ENCODE data around the gene POU2F2. TPM values are rescaled to one million over a fixed set of nuclear protein-coding genes. Genes with fewer than 3 reads are reported as not detected.
"Not testable (repeated sequence)": the region's sequence is repeated elsewhere in the genome, so short reads cannot be mapped to it uniquely, and the experiment has no call there.

The POU2F2 gene
- total RNA-seq, 4 donors from 2014 or later: 0.56 to 3.2 (median 1.5) TPM

GRCh38 chr19:42048992-42049391 lies 83.3 kb downstream of the POU2F2 start:
- no peak for ATAC-seq (ENCODE audit: low FRiP score)
- DNase-seq (ENCODE audit: low spot score): no peak
- TF ChIP-seq, protein P1, sequence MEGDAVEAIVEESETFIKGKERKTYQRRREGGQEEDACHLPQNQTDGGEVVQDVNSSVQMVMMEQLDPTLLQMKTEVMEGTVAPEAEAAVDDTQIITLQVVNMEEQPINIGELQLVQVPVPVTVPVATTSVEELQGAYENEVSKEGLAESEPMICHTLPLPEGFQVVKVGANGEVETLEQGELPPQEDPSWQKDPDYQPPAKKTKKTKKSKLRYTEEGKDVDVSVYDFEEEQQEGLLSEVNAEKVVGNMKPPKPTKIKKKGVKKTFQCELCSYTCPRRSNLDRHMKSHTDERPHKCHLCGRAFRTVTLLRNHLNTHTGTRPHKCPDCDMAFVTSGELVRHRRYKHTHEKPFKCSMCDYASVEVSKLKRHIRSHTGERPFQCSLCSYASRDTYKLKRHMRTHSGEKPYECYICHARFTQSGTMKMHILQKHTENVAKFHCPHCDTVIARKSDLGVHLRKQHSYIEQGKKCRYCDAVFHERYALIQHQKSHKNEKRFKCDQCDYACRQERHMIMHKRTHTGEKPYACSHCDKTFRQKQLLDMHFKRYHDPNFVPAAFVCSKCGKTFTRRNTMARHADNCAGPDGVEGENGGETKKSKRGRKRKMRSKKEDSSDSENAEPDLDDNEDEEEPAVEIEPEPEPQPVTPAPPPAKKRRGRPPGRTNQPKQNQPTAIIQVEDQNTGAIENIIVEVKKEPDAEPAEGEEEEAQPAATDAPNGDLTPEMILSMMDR (IDR thresholded peaks at IDR 0.05): no peak

DNA sequence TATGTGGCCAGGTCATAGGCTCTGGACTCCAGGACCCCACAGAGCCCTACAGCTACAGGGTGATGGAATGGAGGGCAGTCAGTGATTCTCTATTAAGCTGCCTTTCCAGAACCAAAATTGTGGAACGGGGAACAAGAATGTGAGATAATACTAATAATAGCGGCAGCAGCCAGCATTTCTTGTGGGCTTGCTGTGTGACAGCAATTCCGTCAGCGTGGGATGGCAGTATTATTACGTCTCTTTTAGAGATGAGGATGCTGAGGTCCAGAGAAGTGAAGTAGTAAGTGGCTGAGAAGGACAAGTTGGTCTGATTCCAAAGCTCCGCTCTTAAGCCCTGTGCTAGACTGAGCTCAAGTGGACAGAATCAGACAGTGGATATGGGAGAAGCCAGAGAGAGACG lies 86.7 kb downstream of the POU2F2 start:
- ATAC-seq (ENCODE audit: low FRiP score) (no peak), DNase-seq (ENCODE audit: low spot score) (no peak)
- TF ChIP-seq, protein P1 (IDR thresholded peaks at IDR 0.05): no peak

DNA sequence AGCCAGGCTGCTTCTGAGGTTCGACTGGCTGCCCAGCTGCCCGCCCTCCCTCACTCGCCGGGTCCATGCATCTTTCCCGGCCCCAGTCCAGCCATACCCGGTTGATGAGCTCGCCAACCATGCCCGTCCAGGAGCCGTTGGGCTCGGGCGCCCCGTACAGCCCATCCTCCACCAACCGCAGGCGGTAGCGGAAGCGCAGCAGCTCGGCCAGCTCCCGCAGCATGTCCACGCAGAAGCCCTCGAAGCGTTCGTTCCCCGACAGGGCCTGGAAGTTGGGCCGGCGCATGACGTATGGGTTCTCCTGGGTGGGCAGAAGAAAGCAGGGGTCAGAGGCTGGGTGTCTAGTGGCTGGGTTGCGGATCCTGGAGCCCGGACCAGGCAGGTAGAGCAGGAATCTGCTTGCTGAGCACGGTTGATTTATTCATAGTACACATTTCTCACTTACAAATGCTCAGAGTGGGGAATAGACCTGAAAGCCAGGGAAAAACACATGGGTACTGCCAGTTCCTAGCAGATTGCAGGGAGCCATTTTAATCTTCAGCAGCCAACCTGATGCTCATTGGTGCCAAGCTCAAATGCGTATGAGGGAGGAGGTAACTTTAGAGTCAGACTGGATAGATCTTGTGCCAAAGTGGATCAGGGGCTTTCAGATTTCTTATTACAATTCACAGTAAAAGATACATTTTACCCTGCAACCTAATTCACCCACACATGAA lies 89.6 kb downstream of the POU2F2 start:
- ATAC-seq (ENCODE audit: low FRiP score): no peak
- TF ChIP-seq, protein P1 (IDR thresholded peaks at IDR 0.05): no peak
- no peak for DNase-seq (ENCODE audit: low spot score)

DNA sequence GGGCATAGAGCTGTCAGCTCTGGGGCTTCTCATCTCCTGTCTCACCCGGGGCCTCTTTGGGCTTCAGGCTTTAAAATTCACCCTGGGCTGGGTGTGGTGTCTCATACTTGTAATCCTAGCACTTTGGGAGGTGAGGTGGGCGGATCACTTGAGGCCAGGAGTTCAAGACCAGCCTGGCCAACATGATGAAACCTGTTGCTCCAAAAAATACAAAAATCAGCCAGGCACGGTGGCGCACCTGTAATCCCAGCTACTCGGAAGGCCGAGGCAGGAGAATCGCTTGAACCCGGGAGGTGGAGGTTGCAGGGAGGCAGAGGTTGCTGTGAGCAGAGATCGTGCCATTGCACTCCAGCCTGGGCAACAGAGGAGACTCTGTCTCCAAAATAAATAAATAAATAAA lies 91.8 kb downstream of the POU2F2 start:
- not testable (repeated sequence) for DNase-seq (ENCODE audit: low spot score); ATAC-seq (ENCODE audit: low FRiP score)

DNA sequence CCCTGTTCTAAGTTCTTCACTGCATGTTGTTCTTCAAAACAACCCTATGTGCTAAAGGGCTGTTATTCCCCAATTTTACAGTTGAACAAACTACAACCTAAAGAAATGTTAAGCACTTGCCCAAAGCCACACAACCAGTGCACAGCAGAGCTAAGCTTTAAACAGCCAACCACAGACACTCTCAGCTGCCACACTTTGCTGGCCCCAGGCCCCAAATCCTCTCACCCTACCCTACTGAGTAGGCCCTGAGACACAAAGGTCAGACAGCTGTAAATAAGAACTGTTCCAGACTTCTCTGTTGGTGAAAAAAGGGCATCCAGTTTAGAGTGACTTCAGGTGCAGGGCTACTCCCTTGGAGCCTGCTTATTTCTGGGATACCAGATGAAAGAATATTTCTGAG lies 92.2 kb downstream of the POU2F2 start:
- DNase-seq (ENCODE audit: low spot score) (no peak), ATAC-seq (ENCODE audit: low FRiP score) (no peak)
- TF ChIP-seq, protein P1 (IDR thresholded peaks at IDR 0.05): no peak

GRCh38 chr19:42038666-42039065 lies 93.6 kb downstream of the POU2F2 start:
- no peak for DNase-seq (ENCODE audit: low spot score)
- TF ChIP-seq, protein P1 (IDR thresholded peaks at IDR 0.05): no peak
- ATAC-seq (ENCODE audit: low FRiP score): no peak

GRCh38 chr19:42037649-42038048 lies 94.6 kb downstream of the POU2F2 start:
- no peak for DNase-seq (ENCODE audit: low spot score)
- no peak for ATAC-seq (ENCODE audit: low FRiP score)
- TF ChIP-seq, protein P1 (IDR thresholded peaks at IDR 0.05): no peak

Small RNA genes lying within 50 kb of the gene (small RNA-seq; reads per million reads assigned to genes)
- not detected for gene MIR4323

Other genes with a start within 250 kb of the POU2F2 start
- 100 to 1,000 TPM in 1 of 4 donors, 10 to 100 TPM in 3; 53.1 to 129 (median 72.0) TPM for gene ARHGEF1, start 249.3 kb downstream of the POU2F2 start, total RNA-seq
- gene ERFL, start 204.0 kb downstream of the POU2F2 start, total RNA-seq: under 1 TPM in 1 of 4 donors, not detected in 3; 0.25 TPM
- 100 to 1,000 TPM; 132 to 192 (median 167) TPM for gene RABAC1, start 173.1 kb downstream of the POU2F2 start, total RNA-seq
- gene ATP1A3, start 138.2 kb downstream of the POU2F2 start, total RNA-seq: under 1 TPM in 2 of 4 donors, not detected in 2; 0.13 to 0.28 TPM
- 1 to 10 TPM in 3 of 4 donors, under 1 TPM in 1; 0.32 to 2.1 (median 1.6) TPM for gene GRIK5, start 62.2 kb downstream of the POU2F2 start, total RNA-seq
- 10 to 100 TPM; 11.6 to 22.9 (median 12.8) TPM for gene ZNF574, start 56.3 kb downstream of the POU2F2 start, total RNA-seq
- 10 to 100 TPM; 22.0 to 59.3 (median 29.9) TPM for gene DEDD2, start 85.2 kb upstream of the POU2F2 start, total RNA-seq
- gene ZNF526, start 87.9 kb upstream of the POU2F2 start, total RNA-seq: 1 to 10 TPM; 3.2 to 7.6 (median 5.7) TPM
- gene GSK3A, start 110.2 kb upstream of the POU2F2 start, total RNA-seq: 10 to 100 TPM; 16.9 to 32.3 (median 20.0) TPM
- gene ERF, start 122.7 kb upstream of the POU2F2 start, total RNA-seq: 10 to 100 TPM; 21.2 to 52.8 (median 34.8) TPM
- gene CIC, start 136.8 kb upstream of the POU2F2 start, total RNA-seq: 10 to 100 TPM; 15.7 to 26.3 (median 21.0) TPM
- under 1 TPM in 3 of 4 donors, not detected in 1; 0.31 to 0.93 (median 0.72) TPM for gene PRR19, start 169.7 kb upstream of the POU2F2 start, total RNA-seq
- 10 to 100 TPM in 2 of 4 donors, 1 to 10 TPM in 2; 2.7 to 14.1 (median 8.6) TPM for gene PAFAH1B3, start 170.2 kb upstream of the POU2F2 start, total RNA-seq
- gene TMEM145, start 180.9 kb upstream of the POU2F2 start, total RNA-seq: 1 to 10 TPM in 1 of 4 donors, under 1 TPM in 1, not detected in 2; 0.24 to 1.9 TPM
- 10 to 100 TPM; 15.3 to 20.5 (median 18.4) TPM for gene MEGF8, start 193.2 kb upstream of the POU2F2 start, total RNA-seq